Dedifferentiated amniotic fluid mesenchymal stem cell (primary cell): ENCODE results near the gene PCDHGA7.
A peak's percentile ranks its signal among the peaks of the same experiment; 100 is the strongest.
"Not testable (repeated sequence)": the region's sequence is repeated elsewhere in the genome, so short reads cannot be mapped to it uniquely, and the experiment has no call there.

ENCODE experiments used
- DNase-seq: peaks from one replicate; pipeline ENCODE4 v3.0.0-alpha.2; 2016; ENCODE audit errors: extremely low spot score

Gene PCDHGA7

DNA sequence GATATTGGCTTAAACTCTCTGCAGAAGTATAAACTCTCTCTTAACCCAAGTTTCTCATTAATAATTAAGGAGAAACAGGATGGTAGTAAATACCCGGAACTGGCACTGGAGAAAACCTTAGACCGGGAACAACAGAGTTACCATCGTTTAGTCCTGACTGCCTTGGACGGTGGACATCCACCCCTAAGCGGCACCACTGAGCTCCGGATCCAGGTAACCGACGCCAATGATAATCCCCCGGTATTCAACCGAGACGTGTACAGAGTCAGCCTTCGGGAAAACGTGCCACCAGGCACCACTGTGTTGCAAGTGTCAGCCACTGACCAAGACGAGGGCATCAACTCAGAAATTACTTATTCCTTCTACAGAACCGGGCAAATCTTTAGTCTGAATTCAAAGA, 16.1 kb downstream of the PCDHGA7 start:
- no peak for DNase-seq

DNA sequence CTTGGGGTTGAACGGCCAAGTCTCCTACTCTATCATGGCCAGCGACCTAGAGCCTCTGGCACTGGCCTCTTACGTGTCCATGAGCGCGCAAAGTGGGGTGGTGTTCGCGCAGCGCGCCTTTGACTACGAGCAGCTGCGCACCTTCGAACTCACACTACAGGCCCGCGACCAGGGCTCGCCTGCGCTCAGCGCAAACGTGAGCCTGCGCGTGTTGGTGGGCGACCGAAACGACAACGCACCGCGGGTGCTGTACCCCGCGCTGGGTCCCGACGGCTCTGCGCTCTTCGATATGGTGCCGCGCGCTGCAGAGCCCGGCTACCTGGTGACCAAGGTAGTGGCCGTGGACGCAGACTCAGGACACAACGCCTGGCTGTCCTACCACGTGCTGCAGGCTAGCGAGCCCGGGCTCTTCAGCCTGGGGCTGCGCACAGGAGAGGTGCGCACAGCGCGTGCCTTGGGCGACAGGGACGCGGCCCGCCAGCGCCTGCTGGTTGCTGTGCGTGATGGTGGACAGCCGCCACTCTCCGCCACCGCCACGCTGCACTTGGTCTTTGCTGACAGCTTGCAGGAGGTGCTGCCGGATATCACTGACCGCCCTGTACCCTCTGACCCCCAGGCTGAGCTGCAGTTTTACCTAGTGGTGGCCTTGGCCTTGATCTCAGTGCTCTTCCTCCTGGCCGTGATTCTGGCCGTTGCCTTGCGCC, 17.2 kb downstream of the PCDHGA7 start:
- DNase-seq, result no peak

DNA sequence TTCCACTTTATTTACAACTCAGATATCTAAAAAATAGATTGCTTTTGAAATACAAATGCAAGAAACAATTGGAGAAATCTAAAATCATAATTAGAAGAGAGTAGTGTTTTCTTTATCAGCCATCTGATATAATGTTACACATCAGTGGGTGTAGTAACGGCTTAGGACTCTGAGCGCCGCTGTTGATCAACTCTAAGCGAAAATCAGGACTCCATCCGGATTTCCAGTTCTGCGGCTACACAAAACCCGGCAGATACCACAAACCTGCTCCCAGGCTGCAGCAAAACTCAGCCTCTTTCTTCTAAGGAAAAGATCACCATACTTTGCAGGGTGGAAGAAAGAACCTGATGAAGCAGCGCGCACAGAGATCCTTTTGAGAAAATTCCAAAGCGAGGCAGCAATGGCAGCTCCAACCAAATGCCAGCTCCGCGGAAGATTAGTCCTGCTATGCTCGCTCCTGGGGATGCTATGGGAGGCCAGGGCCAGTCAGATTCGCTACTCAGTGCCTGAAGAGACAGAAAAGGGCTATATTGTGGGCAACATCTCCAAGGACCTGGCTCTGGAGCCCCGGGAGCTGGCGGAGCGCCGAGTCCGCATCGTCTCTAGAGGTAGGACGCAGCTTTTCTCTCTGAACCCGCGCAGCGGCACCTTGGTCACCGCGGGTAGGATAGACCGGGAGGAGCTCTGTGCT, 20.2 kb downstream of the PCDHGA7 start, which contains the start of gene PCDHGA9:
Gene PCDHGA9 (plus strand): TSS at position 226 of the 691 bp plus-strand sequence. CDS start 175 bp downstream, at position 401.
- no peak for DNase-seq

DNA sequence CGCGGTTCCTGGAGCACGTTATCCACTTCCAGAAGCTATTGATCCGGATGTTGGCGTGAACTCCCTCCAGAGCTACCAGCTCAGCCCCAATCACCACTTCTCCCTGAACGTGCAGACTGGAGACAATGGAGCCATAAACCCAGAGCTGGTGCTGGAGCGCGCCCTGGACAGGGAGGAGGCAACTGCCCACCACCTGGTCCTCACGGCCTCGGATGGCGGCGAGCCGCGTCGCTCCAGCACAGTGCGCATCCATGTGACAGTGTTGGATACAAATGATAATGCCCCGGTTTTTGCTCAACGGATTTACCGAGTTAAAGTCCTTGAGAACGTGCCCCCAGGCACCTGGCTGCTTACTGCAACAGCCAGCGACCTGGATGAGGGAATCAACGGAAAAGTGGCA, 20.8 kb downstream of the PCDHGA7 start:
- DNase-seq, result no peak

DNA sequence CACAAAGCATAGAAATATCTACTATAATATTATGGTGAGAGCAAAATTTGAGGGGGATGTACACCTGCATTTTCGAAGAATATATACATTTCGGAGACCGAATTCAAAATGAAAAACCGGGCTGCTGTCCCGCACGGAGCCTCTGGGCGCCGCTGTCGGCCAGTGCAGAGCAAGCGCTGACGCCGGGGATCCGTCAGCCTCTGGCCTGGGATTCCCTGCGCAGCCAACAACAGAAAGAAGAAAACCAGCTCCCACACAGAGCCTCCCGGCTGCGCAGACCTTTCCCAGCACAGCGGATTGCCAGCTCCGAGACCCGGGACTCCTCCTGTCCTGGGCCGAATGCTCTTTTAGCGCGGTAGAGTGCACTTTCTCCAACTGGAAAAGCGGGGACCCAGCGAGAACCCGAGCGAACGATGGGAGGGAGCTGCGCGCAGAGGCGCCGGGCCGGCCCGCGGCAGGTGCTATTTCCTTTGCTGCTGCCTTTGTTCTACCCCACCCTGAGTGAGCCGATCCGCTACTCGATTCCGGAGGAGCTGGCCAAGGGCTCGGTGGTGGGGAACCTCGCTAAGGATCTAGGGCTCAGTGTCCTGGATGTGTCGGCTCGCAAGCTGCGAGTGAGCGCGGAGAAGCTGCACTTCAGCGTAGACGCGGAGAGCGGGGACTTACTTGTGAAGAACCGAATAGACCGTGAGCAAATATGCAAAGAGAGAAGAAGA, 25.4 kb downstream of the PCDHGA7 start, which contains the start of gene PCDHGB6:
Gene PCDHGB6 (plus strand): TSS at position 232 of the 716 bp plus-strand sequence. CDS start 182 bp downstream, at position 414.
- DNase-seq, result not testable (repeated sequence)

DNA sequence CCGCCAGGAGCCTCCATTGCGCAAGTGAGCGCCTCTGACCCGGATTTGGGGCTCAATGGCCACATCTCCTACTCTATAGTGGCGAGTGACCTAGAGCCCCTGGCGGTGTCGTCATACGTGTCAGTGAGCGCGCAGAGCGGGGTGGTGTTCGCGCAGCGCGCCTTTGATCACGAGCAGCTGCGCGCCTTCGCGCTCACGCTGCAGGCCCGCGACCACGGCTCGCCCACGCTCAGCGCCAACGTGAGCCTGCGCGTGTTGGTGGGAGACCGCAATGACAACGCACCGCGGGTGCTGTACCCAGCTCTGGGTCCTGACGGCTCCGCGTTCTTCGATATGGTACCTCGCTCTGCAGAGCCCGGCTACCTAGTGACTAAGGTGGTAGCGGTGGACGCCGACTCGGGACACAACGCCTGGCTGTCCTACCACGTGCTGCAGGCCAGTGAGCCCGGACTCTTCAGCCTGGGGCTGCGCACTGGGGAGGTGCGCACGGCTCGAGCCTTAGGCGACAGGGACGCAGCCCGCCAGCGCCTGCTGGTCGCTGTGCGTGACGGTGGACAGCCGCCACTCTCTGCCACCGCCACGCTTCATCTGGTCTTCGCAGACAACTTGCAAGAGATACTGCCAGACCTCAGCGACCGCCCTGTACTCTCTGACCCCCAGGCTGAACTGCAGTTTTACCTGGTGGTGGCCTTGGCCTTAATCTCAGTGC, 27.2 kb downstream of the PCDHGA7 start:
- no peak for DNase-seq

DNA sequence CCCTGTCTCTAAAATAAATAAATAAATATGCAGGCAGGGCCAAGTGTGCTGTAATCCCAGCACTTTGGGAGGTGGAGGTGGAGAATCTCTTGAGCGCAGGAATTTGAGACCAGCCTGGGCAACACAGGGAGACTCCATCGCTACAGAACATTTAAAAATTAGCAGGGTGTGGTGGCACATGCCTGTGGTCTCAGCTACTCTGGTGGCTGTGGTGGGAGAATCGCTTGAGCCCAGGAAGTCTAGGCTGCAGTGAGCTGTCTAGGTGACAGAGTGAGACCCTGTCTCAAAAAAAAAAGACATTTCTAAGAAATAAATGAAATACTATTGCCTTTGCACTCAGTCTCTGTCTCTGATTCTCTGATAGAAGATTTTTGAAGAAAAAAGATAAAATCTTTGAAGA, 29.0 kb downstream of the PCDHGA7 start:
- no peak for DNase-seq

DNA sequence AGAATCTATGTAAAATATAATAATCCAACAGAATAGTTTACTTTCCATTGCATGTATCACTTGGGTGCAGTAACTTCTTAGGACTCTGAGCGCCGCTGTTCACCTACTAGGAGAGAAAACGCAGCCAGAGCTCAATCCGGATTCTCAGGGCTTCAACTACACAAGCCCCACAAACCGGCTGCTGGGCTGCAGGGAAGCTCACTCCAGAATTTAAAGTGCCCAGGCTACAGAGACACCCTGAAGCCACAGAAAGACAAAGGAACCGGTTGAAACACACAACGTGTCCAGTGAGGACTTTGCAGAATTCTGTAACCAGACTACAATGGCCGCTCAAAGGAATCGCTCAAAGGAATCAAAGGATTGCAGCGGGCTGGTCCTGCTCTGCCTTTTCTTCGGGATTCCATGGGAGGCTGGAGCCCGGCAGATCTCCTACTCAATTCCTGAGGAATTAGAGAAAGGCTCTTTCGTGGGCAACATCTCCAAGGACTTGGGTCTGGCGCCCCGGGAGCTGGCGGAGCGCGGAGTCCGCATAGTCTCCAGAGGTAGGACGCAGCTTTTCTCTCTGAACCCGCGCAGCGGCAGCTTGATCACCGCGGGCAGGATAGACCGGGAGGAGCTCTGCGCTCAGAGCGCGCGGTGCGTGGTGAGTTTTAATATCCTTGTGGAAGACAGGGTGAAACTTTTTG, 30.5 kb downstream of the PCDHGA7 start, which contains the start of gene PCDHGA10:
Gene PCDHGA10 (plus strand): TSS at position 134 of the 686 bp plus-strand sequence. CDS start 189 bp downstream, at position 323.
- peak; percentile 96 for DNase-seq

DNA sequence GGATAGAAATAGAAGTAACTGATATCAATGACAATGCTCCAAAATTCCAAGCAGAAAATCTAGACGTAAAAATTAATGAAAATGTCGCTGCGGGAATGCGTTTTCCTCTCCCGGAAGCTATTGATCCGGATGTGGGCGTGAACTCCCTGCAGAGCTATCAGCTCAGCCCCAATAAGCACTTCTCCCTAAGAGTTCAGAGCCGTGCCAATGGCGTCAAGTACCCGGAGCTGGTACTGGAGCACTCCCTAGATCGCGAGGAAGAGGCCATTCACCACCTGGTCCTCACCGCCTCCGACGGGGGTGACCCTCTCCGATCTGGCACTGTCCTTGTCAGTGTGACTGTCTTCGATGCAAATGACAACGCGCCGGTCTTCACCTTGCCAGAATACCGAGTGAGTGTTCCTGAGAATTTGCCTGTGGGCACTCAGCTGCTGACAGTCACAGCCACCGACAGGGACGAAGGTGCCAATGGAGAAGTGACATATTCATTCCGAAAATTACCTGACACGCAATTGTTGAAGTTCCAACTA, 31.1 kb downstream of the PCDHGA7 start:
- DNase-seq, result no peak

DNA sequence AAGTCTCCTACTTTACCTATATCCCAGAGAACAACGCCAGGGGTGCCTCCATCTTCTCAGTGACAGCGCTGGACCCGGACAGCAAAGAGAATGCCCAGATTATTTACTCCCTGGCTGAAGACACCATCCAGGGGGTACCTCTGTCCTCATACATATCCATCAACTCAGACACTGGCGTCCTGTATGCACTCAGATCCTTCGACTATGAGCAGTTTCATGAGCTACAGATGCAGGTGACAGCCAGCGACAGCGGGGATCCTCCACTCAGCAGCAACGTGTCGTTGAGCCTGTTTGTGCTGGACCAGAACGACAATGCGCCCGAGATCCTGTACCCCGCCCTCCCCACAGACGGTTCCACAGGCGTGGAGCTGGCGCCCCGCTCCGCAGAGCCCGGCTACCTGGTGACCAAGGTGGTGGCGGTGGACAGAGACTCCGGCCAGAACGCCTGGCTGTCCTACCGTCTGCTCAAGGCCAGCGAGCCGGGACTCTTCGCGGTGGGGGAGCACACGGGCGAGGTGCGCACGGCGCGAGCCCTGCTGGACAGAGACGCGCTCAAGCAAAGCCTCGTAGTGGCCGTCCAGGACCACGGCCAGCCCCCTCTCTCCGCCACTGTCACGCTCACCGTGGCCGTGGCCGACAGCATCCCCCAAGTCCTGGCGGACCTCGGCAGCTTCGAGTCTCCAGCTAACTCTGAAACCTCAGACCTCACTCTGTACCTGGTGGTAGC, 32.2 kb downstream of the PCDHGA7 start:
- DNase-seq, result not testable (repeated sequence)

DNA sequence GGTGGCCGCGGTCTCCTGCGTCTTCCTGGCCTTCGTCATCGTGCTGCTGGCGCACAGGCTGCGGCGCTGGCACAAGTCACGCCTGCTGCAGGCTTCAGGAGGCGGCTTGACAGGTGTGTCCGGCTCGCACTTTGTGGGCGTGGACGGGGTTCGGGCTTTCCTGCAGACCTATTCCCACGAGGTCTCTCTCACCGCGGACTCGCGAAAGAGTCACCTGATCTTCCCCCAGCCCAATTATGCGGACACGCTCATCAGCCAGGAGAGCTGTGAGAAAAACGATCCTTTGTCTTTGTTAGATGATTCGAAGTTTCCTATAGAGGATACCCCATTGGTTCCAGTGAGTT, 32.7 kb downstream of the PCDHGA7 start:
- DNase-seq, result not testable (repeated sequence)

DNA sequence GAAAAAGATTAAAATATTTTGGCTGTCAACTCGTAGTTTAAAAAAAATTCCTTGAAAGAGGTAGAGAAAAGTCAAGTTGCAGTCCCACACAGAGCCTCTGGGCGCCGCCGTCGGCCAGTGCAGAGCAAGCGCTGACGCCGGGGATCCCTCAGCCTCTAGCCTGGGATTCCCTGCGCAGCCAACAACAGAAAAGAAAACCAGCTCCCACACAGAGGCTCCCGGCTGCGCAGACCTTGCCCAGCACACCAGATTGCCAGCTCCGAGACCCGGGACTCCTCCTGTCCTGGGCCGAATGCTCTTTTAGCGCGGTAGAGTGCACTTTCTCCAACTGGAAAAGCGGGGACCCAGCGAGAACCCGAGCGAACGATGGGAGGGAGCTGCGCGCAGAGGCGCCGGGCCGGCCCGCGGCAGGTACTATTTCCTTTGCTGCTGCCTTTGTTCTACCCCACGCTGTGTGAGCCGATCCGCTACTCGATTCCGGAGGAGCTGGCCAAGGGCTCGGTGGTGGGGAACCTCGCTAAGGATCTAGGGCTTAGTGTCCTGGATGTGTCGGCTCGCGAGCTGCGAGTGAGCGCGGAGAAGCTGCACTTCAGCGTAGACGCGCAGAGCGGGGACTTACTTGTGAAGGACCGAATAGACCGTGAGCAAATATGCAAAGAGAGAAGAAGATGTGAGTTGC, 35.1 kb downstream of the PCDHGA7 start, which contains the start of gene PCDHGB7:
Gene PCDHGB7 (plus strand): TSS at position 184 of the 679 bp plus-strand sequence. CDS start 183 bp downstream, at position 367.
- not testable (repeated sequence) for DNase-seq

DNA sequence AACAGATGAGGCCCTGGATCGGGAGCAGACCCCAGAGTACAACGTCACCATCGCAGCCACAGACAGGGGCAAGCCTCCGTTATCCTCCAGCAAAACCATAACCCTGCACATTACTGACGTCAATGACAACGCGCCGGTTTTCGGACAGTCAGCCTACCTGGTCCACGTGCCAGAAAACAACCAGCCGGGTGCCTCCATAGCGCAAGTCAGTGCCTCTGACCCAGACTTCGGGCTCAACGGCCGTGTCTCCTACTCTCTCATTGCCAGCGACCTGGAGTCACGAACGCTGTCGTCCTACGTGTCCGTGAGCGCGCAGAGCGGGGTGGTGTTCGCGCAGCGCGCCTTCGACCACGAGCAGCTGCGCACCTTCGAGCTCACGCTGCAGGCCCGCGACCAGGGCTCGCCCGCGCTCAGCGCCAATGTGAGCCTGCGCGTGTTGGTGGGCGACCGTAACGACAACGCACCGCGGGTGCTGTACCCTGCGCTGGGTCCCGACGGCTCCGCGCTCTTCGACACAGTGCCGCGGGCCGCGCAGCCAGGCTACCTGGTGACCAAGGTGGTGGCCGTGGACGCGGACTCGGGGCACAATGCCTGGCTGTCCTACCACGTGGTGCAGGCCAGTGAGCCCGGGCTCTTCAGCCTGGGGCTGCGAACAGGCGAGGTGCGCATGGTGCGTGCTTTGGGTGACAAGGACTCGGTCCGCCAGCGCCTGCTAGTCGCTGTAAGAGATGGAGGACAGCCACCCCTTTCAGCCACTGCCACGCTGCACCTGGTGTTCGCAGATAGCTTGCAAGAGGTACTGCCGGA, 36.7 kb downstream of the PCDHGA7 start:
- DNase-seq, result no peak

DNA sequence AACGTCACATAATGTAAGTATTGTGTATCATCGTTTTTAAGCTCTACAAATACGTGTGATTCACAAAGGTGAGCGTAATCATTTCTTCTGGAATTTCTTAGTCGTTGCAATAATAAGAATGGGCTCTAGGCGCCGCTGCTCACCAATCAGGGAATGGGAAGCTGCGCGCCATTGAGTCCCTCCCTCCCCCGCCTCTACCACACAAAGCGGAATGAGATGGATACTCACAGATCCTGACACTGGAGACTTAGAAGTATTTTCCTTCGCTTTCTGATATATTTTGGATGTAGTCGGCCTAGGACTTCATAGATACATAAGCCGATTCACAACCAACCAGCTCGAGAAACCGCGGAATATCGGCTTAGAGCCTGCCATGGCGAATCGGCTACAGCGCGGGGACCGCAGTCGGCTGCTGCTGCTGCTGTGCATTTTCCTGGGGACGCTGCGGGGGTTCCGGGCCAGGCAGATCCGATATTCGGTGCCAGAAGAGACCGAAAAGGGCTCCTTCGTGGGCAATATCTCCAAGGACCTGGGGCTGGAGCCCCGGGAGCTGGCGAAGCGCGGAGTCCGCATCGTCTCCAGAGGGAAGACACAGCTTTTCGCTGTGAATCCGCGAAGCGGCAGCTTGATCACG, 38.4 kb downstream of the PCDHGA7 start, which contains the start of gene PCDHGA11:
Gene PCDHGA11 (plus strand): TSS at position 197 of the 634 bp plus-strand sequence. CDS start 177 bp downstream, at position 374.
- no peak for DNase-seq

DNA sequence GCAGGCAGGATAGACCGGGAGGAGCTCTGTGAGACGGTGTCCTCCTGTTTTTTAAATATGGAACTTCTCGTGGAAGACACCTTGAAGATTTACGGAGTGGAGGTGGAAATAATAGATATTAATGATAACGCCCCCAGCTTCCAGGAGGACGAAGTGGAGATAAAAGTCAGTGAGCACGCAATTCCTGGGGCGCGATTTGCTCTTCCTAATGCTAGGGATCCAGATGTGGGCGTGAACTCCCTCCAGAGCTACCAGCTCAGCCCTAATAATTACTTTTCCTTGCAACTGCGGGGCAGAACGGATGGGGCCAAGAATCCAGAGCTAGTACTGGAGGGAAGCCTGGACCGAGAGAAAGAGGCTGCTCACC, 38.9 kb downstream of the PCDHGA7 start:
- DNase-seq, result no peak

DNA sequence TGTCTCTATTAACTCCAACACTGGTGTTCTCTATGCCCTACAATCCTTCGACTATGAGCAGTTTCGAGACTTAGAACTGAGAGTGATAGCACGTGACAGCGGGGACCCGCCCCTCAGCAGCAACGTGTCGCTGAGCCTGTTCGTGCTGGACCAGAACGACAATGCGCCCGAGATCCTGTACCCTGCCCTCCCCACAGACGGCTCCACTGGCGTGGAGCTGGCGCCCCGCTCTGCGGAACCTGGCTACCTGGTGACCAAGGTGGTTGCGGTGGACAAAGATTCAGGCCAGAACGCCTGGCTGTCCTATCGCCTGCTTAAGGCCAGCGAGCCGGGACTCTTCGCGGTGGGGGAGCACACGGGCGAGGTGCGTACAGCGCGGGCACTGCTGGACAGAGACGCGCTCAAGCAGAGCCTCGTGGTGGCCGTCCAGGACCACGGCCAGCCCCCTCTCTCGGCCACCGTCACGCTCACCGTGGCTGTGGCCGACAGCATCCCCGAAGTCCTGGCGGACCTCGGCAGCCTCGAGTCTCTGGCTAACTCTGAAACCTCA, 40.3 kb downstream of the PCDHGA7 start:
- no peak for DNase-seq

DNA sequence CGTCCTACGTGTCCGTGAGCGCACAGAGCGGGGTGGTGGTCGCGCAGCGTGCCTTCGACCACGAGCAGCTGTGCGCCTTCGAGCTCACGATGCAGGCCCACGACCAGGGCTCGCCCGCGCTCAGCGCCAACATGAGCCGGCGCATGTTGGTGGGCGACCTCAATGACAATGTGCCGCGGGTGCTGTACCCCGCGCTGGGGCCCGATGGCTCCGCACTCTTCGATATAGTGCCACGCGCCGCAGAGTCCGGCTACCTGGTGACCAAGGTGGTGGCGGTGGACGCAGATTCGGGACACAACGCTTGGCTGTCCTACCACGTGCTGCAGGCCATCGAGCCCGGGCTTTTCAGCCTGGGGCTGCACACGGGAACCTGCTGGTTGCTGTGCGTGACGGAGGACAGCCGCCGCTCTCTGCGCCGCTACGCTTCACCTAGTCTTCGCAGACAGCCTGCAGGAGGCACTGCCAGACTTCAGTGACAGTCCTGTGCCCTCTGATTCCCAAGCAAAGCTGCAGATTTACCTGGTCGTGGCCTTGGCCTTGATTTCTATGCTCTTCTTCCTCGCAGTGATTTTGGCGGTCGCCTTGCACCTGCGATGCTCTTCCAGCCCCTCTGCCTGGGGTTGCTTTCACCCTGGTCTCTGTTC, 45.4 kb downstream of the PCDHGA7 start:
- no peak for DNase-seq
